ENCODE measurements around the gene ILKAP.
A peak's percentile ranks its signal among the peaks of the same experiment; 100 is the strongest.

The ILKAP gene

DNA sequence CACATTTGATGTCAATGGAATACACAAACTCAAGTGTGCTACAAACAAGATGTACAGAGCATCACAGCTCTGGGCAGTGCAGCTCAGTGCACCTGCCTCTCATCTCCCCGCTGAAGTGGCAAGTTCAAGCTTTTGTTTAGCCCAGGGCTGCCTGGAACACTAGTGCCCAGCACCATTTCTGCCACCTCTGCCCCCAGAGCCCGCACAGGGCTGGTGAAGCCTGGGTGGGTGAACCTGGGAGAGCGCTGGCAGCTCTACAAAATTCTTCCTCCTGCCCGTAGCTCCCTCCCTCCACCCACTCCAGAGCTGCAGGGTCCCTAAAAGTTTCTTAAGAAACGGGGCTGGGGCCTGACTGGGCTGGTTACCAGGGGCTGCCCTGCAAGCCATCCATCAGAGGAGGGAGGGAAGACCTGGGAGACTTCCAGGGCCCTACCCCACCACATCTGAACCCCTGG, 34.8 kb upstream of the ILKAP start:
- H3K4me3 ChIP-seq (ENCODE audit: low read depth, low read length) = peak overlapping the region; percentile 61
- no peak for DNase-seq (ENCODE audit: low read depth)

DNA sequence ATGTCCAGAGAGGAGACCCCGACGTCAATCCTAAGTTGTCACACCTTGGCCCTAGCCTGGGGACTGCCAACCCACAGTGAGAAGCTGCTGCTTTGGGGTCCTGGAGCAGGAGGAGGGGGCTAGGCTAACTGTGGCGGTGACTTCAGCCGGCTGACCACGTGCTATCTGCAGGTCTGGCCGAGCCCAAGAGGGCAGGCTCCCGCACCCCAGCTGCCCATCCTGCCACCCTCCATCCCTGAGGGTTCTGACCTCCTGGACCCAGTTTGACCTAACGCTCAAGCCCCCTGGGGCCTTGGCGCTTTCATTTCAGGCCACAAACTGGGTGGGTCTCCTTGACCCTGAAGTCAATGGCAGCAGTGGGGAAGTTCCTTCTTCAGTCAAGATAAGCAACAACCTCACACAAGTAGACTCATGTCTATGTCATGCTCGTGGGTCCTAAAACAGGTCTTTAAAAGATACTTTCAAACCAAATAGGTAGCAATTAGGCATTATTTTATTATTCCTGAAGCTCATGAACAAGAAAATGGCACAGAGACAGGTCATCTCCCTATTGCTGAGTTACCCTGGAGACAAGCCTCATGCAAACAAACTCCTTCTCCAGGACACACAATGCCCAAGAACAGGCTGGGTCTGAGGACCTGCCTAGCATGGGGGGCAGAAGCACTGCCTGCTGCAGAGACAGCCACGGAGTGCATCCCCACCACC, 34.1 kb upstream of the ILKAP start:
- DNase-seq (ENCODE audit: low read depth) = no peak
- H3K4me3 ChIP-seq (ENCODE audit: low read depth, low read length) = no peak overlapping the region

DNA sequence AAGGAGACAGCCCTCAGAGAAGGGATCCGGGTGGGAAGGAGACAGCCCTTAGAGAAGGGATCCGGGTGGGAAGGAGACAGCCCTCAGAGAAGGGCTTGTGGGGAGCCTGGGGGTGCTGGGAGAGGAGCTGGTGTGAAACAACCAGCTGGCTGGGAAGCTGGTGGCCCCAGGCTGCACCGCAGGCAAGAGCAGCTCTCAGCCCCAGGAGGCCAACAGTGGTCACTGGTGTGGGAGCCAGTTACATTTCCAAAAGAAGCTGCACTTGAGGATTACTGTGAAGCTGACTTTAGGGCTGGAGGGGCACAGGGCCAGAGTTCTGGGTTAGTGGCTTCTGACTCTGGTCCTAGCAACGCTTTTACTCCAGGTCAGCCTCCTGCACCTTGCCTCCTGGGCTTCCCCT, 33.1 kb upstream of the ILKAP start:
- no peak overlapping the region for H3K4me3 ChIP-seq (ENCODE audit: low read depth, low read length)
- no peak for DNase-seq (ENCODE audit: low read depth)

DNA sequence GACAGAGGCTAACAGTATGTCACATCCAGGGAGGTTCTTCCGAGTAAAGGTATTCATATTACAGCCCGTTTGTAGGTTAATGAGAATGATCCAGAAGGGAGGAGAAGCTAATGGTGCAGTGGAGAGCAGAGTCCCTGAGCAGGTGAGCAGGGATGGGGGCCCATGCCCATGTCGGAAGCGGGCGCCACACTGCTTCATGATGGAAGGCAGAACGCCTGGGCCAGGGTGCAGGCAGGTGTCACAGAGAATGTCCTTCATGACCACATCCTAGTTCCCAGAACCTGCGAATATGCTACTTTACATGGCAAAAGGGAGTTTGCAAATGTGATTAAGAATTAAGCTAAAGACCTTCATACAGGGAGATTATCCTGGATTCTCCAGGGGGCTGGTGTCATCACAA, 32.4 kb upstream of the ILKAP start:
- DNase-seq (ENCODE audit: low read depth) = no peak
- H3K4me3 ChIP-seq (ENCODE audit: low read depth, low read length) = no peak overlapping the region

DNA sequence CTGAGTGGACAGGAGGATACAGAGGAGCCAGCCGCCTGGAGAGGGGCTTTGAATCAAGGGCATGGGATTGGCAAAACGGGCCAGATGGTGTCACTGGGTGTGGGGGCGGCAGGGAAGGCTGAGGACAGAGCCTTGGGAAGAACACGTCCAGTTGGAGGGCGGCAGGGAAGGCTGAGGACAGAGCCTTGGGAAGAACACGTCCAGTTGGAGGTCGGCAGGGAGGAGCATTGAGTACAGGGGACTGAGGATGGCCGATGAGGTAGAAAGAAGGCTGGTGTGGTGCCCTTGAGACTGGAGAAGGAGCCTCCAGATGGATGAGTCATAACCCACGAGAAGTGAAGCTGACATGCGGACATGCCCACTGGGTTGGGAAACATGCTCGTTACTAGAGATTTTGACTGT, 31.8 kb upstream of the ILKAP start:
- no peak overlapping the region for H3K4me3 ChIP-seq (ENCODE audit: low read depth, low read length)
- DNase-seq (ENCODE audit: low read depth) = no peak

DNA sequence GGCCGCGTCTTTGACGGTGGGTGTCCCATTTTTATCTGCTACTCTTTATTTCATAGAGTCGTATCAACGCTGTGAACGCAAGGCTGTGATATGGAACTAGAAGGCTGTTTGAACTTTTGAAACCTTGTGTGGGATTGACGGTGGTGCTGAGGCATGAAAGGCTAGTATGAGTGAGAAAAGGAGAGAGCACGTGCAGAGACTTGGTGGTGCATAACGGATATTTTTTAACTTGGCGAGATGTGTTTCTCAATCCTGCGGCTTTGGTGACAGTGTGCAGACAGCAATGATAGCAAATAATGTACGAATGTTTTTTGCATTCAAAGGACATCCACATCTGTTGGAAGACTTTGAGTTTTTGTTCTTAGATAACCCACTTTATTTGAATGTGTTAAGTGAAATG, 30.1 kb upstream of the ILKAP start:
- no peak for DNase-seq (ENCODE audit: low read depth)

DNA sequence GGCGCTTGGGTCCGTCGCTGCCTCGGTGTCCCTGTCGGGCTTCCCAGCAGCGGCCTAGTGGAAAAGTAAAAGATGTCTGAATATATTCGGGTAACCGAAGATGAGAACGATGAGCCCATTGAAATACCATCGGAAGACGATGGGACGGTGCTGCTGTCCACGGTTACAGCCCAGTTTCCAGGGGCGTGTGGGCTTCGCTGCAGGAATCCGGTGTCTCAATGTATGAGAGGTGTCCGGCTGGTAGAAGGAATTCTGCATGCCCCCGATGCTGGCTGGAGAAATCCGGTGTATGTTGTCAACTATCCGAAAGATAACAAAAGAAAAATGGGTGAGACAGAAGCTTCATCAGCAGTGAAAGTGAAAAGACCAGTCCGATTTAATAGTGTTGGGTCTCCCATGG, 28.3 kb upstream of the ILKAP start:
- H3K4me3 ChIP-seq (ENCODE audit: low read depth, low read length) = peak overlapping the region; percentile 49
- no peak for DNase-seq (ENCODE audit: low read depth)

More for the DNA sequence above, 30.1 kb upstream of the ILKAP start:
- H3K4me3 ChIP-seq (ENCODE audit: low read depth, low read length) = no peak overlapping the region

DNA sequence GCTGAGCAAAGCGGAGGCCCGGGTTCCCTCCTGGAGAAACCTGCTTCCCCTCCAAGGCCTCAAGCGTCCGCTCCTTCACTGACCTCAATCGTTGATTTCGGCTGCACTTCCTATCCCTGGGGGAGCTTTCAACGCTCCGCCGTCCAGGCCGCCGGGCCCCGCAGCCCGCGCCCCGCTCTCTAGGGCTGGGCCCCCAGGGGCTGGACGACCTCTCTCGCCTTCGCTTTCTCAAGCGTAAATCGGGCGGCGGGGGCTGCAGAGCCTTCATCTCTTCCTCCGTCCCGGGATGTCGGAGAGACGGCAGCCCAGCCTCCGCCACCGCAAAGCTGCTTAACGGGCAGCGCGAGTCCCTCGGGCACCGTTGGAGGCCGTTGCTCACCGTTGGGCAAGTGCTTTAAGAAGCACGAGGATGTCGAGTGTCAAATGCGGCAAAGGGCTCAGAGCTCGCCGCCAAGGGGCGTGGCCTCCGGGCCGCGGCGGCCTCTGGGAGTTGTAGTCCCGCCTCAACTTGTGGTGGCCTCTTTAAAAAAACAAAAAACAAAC, 27.8 kb upstream of the ILKAP start:
- no peak for DNase-seq (ENCODE audit: low read depth)
- H3K4me3 ChIP-seq (ENCODE audit: low read depth, low read length) = peak overlapping the region; percentile 49

DNA sequence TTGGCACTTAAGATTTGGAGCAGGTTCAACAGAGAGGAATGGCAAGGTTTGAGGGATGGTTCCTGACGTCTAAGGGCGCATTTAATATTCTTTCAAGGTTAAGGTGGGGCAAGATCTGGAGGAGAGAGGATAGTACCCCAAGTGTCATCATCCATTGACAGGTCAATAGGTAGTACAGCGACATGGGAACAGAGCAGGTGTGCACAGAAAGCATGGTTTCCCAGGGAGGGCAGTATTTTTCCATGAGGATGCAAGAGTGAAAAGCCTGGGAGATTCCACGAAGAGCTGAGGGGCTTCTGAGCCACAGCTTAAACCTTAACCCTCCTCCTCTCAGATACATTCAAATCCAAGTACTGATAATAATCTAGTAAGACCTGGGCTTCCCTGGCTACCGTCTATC, 27.2 kb upstream of the ILKAP start:
- DNase-seq (ENCODE audit: low read depth) = no peak
- H3K4me3 ChIP-seq (ENCODE audit: low read depth, low read length) = no peak overlapping the region

DNA sequence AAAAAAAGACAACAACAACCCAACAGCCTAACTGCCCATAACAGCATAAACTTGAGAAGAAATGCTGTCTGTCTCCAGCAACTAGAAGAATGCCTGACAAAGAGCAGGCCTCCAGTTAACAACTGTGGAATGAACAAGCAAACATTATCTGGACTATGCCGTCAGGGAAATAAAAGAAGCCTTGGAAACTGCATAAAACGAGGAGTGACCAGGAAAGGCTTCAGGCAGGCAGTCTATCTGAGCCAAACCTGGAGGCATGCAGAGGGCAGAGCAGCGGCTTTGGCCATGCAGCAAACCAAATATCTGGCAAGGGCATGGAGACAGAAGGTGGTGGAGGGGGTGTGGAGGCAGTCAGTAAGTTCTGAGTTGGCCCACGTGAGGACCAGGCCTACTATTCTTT, 25.2 kb upstream of the ILKAP start:
- no peak overlapping the region for H3K4me3 ChIP-seq (ENCODE audit: low read depth, low read length)
- no peak for DNase-seq (ENCODE audit: low read depth)

DNA sequence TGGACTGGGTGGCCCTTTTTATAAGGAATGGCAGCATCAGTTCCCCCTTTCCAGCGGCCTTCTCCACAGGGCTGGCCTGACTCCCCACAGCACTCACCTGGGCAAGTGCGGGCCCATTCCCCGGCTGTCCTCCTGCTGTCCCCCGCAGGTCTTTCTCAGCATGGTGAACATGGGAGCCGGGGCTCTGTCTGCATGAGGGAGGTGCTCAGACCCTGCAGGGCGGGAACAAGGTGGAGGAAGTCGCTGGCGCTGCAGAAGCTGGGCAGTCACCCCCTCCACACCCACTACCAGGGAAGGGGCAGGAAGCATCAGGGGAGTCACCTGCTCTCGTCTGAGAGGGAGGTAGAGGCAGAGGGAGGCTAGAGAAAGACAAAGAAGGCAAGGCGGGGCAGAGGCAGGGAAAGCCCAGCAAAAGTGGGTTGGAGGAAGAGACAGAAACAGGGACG, 24.1 kb upstream of the ILKAP start:
- no peak for DNase-seq (ENCODE audit: low read depth)
- no peak overlapping the region for H3K4me3 ChIP-seq (ENCODE audit: low read depth, low read length)

DNA sequence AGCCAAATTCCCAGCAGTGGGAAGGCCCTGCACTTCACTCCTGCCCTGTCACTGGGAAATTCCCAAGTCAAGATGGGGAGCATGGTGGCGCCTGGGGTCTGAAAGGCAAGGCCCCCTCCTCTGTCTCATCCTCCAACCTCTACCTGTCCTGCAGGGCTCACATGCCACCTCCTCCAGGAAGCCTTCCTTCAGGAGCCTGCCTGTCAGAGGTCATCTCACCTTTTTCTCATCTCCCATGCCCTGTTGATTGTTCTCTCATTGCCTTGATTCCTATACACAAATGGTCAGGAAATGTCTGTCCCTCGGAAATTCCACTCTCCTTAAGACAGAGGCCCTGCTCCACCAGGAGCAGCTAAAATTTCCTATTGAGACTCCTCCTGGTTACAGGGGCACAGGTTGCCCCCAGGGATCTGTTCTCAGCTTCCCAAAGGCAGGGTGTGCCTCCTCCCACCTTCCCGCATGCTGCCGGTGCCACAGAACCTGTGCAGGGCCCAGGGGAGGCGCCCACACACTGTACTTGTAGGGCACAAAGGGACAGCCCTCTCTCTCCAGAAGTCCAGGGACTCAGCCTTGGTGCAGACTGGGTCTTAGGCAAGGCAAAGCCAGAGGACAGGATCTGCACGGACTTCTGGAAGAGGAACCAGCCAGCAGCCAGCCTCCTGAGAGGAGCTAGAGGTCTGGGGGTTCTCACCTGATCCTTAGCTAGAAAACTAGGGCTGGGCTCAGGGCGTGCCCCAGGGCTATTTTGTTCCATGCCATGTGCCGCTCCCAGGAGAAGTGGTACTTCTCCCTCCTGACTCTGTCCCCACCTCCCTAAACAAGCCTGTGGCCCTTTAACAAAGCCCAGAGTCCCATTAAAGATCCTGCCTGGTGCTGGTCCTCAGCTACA, 23.4 kb upstream of the ILKAP start:
- DNase-seq (ENCODE audit: low read depth) = no peak
- H3K4me3 ChIP-seq (ENCODE audit: low read depth, low read length) = no peak overlapping the region

DNA sequence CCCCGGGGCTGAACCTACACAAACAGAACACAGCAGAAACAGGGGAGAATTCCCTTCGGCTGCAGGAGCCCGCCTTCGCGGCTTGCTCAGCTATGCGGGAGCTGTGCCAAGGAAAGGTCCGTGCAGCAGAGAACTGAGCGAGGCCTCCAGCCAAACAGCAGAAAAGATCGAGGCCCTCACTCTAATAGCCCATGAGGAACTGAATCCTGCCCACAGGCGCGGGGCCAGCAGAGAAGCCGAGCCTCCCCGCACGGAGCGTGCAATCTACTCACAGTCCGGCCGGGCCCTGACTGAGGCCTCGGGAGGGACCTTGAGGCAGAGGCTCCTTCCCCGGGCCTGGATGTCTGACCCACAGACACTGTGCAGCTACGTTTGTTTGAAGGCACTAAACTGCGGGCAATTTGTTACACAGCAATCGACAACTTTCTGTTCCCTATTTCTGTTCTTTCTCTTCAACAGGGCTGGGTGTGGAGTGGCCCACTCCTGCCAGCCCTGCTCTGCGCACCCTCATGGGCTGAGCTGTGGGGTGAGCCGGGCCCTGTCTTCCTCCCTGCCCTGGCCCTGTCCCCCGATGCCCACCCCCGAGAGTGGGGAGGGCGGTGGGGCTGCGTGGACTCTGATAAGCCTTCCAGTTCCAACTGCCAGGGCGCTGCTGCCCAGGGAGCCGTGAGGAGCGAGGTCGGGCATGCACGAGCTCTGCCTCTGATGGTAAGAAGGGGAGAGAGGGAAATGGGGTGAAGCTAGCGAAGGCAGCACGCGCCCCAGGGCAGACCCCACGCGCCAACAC, 22.6 kb upstream of the ILKAP start:
- H3K4me3 ChIP-seq (ENCODE audit: low read depth, low read length) = no peak overlapping the region
- DNase-seq (ENCODE audit: low read depth) = no peak

DNA sequence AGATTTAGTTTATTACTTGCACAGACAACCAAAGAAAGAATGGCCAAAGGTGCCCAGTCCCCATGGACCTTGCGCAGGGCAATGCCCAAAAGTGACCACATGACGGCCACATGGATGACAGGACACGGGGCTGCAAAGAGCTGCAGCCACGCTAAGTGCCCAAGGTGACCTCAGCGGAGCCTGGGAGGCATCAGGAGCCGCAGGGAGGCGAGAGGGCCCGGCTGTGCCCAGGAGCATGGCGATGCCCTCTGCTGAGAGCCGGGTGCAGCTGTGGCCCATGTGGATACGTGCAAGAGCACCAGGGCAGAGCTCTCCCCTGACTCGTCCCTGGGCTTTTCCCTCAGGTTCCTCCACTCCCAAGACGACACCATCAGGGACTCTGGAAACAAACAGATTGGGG, 21.6 kb upstream of the ILKAP start:
- H3K4me3 ChIP-seq (ENCODE audit: low read depth, low read length) = no peak overlapping the region
- no peak for DNase-seq (ENCODE audit: low read depth)

DNA sequence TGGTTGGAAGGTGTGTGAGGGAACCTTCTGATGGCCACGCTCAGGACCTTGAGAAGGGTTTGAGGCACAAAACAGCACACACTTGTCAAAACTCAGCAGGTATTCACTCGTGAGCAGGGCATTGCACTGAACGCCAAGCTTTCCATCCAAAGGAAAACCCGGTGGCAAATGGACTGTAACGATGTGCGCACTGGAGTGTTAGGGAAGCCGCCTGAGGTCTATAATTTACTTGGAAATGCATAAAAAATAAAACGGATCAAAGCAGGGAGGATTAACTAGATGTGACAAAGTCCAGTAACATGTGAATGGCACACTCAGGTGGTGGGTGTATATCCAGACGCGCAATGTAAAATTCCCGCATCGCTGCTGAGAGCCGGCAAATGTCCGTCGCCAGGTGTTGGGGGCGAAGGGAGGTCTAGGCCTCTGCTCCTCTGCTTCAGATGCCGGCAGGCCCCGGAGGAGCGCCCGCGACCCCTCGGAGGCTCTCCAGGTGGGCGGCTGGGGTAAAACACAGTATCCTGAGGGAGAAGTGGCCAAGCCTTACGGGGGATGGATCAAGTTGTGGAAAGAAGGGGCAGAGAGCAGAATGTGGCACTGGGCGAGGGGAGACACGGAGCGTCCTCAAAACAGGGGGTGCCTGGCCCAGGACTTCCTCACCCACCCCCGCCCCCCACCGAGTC, 21.0 kb upstream of the ILKAP start:
- DNase-seq (ENCODE audit: low read depth) = no peak
- H3K4me3 ChIP-seq (ENCODE audit: low read depth, low read length) = no peak overlapping the region

DNA sequence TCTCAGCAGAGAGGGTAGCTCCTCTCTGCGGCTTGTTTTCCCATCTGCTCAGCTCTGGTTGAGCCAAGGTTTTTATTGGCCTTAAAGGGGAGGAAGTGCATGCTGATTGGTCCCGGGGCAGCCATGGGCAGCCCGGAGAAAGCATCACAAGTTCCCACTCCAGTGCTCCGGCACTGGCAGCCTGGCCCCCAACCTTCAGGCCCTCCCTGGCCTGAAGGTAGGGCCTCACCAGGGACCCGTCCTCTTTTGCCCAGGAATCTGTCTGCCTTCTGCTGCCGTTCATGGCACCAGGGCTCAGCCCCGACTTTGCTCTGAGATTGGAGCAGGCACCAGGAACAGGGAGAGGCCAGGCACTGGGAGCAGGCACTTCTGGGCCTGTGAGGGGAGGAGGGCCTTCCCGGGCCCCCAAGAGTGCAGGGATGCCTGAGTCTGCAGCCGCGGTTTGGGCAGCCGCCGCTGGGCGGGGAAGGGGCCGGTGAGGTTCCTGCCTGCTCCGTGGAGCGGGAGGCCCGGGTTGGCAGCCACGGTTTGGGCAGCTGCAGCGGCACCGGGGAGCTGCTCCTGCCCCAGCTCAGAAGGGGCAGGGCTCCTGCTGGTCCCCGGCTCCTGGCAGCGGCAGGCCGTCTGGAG, 17.5 kb upstream of the ILKAP start:
- no peak for DNase-seq (ENCODE audit: low read depth)
- H3K4me3 ChIP-seq (ENCODE audit: low read depth, low read length) = no peak overlapping the region

DNA sequence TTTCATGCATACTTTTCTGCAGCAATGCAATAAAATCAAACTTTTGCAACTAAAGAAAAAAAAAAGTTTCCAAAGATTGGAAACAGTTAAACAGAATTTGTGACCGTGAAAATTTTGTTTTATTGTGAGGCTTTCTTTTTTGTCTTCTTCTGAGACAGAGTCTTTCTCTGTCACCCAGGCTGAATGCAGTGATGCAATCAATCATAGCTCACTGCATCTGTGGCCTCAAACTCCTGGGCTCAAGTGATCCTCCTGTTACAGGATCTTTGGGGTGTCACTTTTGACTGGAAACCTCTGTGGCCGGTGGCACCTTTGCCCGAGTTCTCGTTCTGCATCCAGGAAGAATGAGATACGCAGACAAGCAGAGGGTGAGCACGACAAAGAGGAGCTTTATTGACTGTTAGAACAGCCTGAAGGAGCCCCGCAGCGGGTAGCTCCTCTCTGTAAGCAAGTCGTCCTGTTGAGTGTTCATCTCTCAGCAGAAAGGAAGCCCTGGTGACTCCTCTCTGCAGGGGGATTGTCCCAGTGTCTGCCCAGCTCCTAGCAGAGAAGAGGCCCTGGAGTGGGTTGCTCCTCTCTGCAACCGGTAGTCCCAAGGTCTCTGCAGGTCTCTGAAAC, 16.9 kb upstream of the ILKAP start:
- no peak overlapping the region for H3K4me3 ChIP-seq (ENCODE audit: low read depth, low read length)
- DNase-seq (ENCODE audit: low read depth) = no peak

DNA sequence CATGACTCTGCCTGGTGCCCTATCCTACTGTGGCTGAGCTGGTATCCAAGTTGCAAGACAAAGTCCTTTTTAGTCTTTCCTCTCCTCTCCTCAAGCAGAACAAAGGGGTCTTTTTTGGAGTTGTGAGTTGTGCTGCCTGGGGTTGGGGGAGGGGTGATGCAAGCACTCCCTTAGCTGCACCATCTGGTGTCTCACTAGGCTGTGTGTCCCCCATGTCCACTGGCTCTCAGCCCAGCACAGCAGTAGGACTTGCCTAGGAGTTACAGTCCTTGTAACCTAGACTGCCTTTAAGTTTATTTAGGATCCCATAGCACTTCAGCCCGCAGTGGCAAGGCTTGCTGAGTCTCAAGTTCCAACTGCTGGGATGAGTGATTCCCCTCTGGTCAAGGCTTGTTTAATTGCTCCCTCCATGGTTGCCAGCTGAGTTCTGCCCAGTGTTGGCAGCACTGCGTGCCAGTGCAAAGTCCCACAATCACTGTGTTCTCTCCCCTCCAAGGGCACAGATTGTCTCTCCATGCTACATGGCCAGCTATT, 13.2 kb upstream of the ILKAP start:
- no peak for DNase-seq (ENCODE audit: low read depth)
- no peak overlapping the region for H3K4me3 ChIP-seq (ENCODE audit: low read depth, low read length)
